Prostate gland (tissue), 2 donors: ENCODE measurements around the gene PRKG1. TPM values are rescaled to one million over a fixed set of nuclear protein-coding genes. Genes with fewer than 3 reads are reported as not detected.

ENCODE experiments used
- DNase-seq: peaks from one replicate; pipeline ENCODE4 v3.0.0-alpha.2; 2019; ENCODE audit warnings: low spot score
- H3K27ac ChIP-seq, 2 donors: fragments of 200-600 bp; sonication (generic); 2 replicates each; pipeline ENCODE4 v1.5.1; 2017 to 2019
- H3K27me3 ChIP-seq: fragments of 200-600 bp; sonication (generic); replicated peaks from 2 replicates; pipeline ENCODE4 v1.5.1; 2019; ENCODE audit not compliant: insufficient read depth
- H3K36me3 ChIP-seq, 2 donors: fragments of 200-600 bp; sonication (generic); 1 replicate in 1 of 2; 2 replicates in 1 of 2; pipeline versions ENCODE4 v1.5.1 to v1.8.1; 2017 to 2019
- H3K4me1 ChIP-seq: fragments of 200-600 bp; sonication (generic); replicated peaks from 2 replicates; pipeline ENCODE4 v1.5.1; 2019
- H3K4me3 ChIP-seq, 2 donors: fragments of 200-600 bp; sonication (generic); 2 replicates each; pipeline ENCODE4 v1.5.1; 2017 to 2019
- H3K9me3 ChIP-seq: fragments of 200-600 bp; sonication (generic); 2 replicates; pipeline ENCODE4 v1.5.1; 2017
- CTCF ChIP-seq, 4 experiments: fragments of 200-600 bp in 2 of 4; fragments of 450-650 bp in 2 of 4; sonication (generic) in 2 of 4; IDR thresholded peaks; 1 replicate in 3 of 4; 2 replicates in 1 of 4; pipeline ENCODE4 v1.5.1; 2016 to 2019; ENCODE audit warnings: antibody characterized with exemption in 4 of 4, mild to moderate bottlenecking in 2 of 4, moderate library complexity in 2 of 4
- POLR2A ChIP-seq: fragments of 450-650 bp; IDR thresholded peaks from one replicate; pipeline ENCODE4 v1.6.1; 2016; ENCODE audit warnings: antibody characterized with exemption, mild to moderate bottlenecking
- POLR2AphosphoS5 ChIP-seq: sonication (generic); formaldehyde crosslinking; IDR thresholded peaks from one replicate; pipeline ENCODE4 v1.6.1; 2017; ENCODE audit warnings: antibody characterized with exemption
- WGBS: methylation state at CpG from one replicate; pipeline ENCODE4 v1.1.5; 2018; 5-methylcytosine and 5-hydroxymethylcytosine counted together
- intact Hi-C: fragments of 100-400 bp; cut with DNase I; formaldehyde crosslinking; loops from one replicate; pipeline ENCODE4 v1.14.2; 2022
- total RNA-seq, 2 donors: library from RNA; depleted of rRNA; stranded (reverse); fragments of >200 nt; gene quantifications; one replicate each; pipeline ENCODE4 v1.1.0, GENCODE V29; 2016

PRKG1 gene
- total RNA-seq, 2 donors from 2014 or later = 2.7 to 9.0 TPM

- 47% methylated on average over 1 of the region's 1 CpG for WGBS
- Histone ChIP-seq H3K27ac (no peak overlapping the region), H3K36me3 (no peaks in the 10 kb centered on the region), H3K4me3 (no peak overlapping the region), H3K27me3 (no peaks in the 10 kb centered on the region), H3K4me1 (no peaks in the 10 kb centered on the region), H3K9me3 (no peaks in the 10 kb centered on the region)
- no peak for DNase-seq
- intact Hi-C loops = no loop called here
- TF ChIP-seq POLR2A = no peak
- no peak for TF ChIP-seq CTCF (IDR thresholded peaks at IDR 0.05)
- TF ChIP-seq POLR2AphosphoS5 = no peak
These were observed 356.2 kb downstream of the PRKG1 start for GRCh38 chr10:51430506-51430905.

GRCh38 chr10:51433949-51434475 is 359.7 kb downstream of the PRKG1 start:
- TF ChIP-seq CTCF (IDR thresholded peaks at IDR 0.05) (no peak), POLR2A (no peak)
- H3K4me1 ChIP-seq = no peaks in the 10 kb centered on the region
- H3K9me3 ChIP-seq = no peaks in the 10 kb centered on the region
- no peak overlapping the region for H3K27ac ChIP-seq
- intact Hi-C loops = no loop called here
- no peaks in the 10 kb centered on the region for H3K36me3 ChIP-seq
- DNase-seq = no peak
- WGBS = 45% methylated on average over 4 of the region's 4 CpGs
- no peaks in the 10 kb centered on the region for H3K27me3 ChIP-seq
- no peak overlapping the region for H3K4me3 ChIP-seq

DNA sequence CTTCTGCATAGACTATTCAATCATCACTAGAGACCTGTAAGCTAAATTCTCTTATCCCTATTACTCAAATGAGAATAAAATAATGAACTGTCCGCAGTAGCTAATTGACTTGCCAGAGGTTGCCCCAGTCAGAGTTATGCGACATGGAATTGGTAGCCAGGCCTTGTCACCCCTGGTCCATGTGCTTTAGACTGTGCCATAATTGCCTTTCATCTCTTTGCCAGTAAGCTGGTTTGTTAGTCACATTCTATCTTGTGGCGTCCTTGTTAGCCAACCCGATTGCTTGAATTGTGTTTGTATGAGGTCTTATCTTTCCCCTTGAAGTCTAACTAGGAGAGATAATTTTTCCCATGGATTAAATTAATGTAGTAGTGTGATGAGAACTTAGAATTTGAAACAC is 362.5 kb downstream of the PRKG1 start:
- WGBS = 94% methylated on average over 4 of the region's 4 CpGs
- Histone ChIP-seq H3K4me3 (no peak overlapping the region), H3K27me3 (no peaks in the 10 kb centered on the region), H3K36me3 (no peaks in the 10 kb centered on the region), H3K4me1 (no peaks in the 10 kb centered on the region), H3K27ac (no peak overlapping the region), H3K9me3 (no peaks in the 10 kb centered on the region)
- intact Hi-C loops = no loop called here
- TF ChIP-seq CTCF (IDR thresholded peaks at IDR 0.05) = no peak
- TF ChIP-seq POLR2A = no peak
- no peak for TF ChIP-seq POLR2AphosphoS5
- no peak for DNase-seq

- Histone ChIP-seq H3K4me1 (no peaks in the 10 kb centered on the region), H3K4me3 (no peak overlapping the region), H3K9me3 (no peaks in the 10 kb centered on the region), H3K27me3 (no peaks in the 10 kb centered on the region), H3K27ac (no peak overlapping the region), H3K36me3 (no peaks in the 10 kb centered on the region)
- TF ChIP-seq POLR2A = no peak
- DNase-seq = no peak
- intact Hi-C loops = no loop called here
- 21% methylated on average over 1 of the region's 1 CpG for WGBS
These were observed 365.4 kb downstream of the PRKG1 start for GRCh38 chr10:51439645-51440044.

DNA sequence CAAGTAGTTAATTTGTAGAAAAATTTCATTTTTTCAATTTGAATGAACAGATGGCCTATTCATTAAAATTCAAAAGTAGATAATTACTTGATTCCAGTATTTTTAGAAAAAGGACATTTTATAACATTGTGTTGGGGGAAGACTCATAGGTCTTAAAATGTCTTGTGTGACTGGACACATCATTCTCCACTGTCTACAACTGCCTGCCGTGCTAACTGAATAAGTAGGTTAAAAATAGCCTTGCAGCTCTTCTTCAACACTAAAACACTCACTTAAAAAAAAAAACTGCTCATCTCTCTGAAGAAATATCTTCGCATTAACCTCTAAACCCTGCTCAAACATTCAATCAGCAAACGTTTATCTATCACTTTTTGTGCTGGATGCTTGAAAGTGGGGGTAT is 371.3 kb downstream of the PRKG1 start:
- no peaks in the 10 kb centered on the region for H3K9me3 ChIP-seq
- 69% methylated on average over 3 of the region's 3 CpGs for whole genome bisulfite sequencing
- no peaks in the 10 kb centered on the region for H3K27me3 ChIP-seq
- no peak overlapping the region for H3K4me3 ChIP-seq
- intact Hi-C loops = no loop called here
- no peak overlapping the region for H3K27ac ChIP-seq
- TF ChIP-seq POLR2A (no peak), CTCF (IDR thresholded peaks at IDR 0.05) (no peak), POLR2AphosphoS5 (no peak)
- H3K4me1 ChIP-seq = no peaks in the 10 kb centered on the region
- H3K36me3 ChIP-seq = no peaks in the 10 kb centered on the region
- DNase-seq = no peak
